IMR-90 (cell line): Measurements from ENCODE around the gene OSCP1. TPM values are rescaled to one million over a fixed set of nuclear protein-coding genes. Genes with fewer than 3 reads are reported as not detected.

Source experiments
- ATAC-seq: fragments of 200-7000 bp; cut with Tn5 transposase; 2 replicates; pipeline ENCODE4 v1.9.1; 2020; ENCODE audit warnings: low read depth, mild to moderate bottlenecking, moderate library complexity
- Bru-seq: library from RNA; stranded (reverse); fragments of 400-500 nt; gene quantifications from one replicate; lab custom pipeline; 2021; lab: Mats Ljungman, UMichigan
- BruChase-seq, 2 experiments: library from RNA; stranded (reverse); fragments of 400-500 nt; gene quantifications; one replicate each; lab custom pipeline; 2021; lab: Mats Ljungman, UMichigan
- BruUV-seq: library from RNA; stranded (reverse); fragments of 400-500 nt; replicated peaks from 2 replicates; lab custom pipeline; 2021; lab: Mats Ljungman, UMichigan
- CTCF ChIA-PET: fragments of 300-600 bp; formaldehyde crosslinking; extraction: SDS; loops from one replicate; lab custom pipeline; 2021; ENCODE audit warnings: antibody characterized with exemption; lab: Yijun Ruan, JAX
- POLR2A ChIA-PET: fragments of 300-600 bp; sonication (Branson Sonifier 250); formaldehyde crosslinking; loops from one replicate; lab custom pipeline; 2022; ENCODE audit warnings: antibody characterized with exemption; ENCODE audit not compliant: unreplicated experiment; lab: Charles Lee
- DNase-seq: peaks from one replicate; pipeline ENCODE4 v3.0.0; 2013
- H2AFZ ChIP-seq: replicated peaks from 2 replicates; pipeline ENCODE3; 2013; ENCODE audit warnings: low read length, mild to moderate bottlenecking; ENCODE audit not compliant: poor library complexity
- H2AK5ac ChIP-seq: 2 replicates; pipeline ENCODE4 v1.6.1; 2013; ENCODE audit warnings: low read depth, low read length, inconsistent platforms
- H2AK9ac ChIP-seq: replicated peaks from 2 replicates; pipeline ENCODE3; 2013; ENCODE audit warnings: mild to moderate bottlenecking, low read depth, low read length, moderate library complexity; ENCODE audit not compliant: poor library complexity
- H2BK120ac ChIP-seq: 2 replicates; pipeline ENCODE4 v1.6.1; 2013; ENCODE audit warnings: low read depth, low read length, inconsistent platforms
- H2BK15ac ChIP-seq: 3 replicates; pipeline ENCODE4 v1.6.1; 2013; ENCODE audit warnings: low read depth, low read length, inconsistent platforms
- H2BK20ac ChIP-seq: 2 replicates; pipeline ENCODE4 v1.6.1; 2013; ENCODE audit warnings: low read depth, mild to moderate bottlenecking, inconsistent platforms, low read length, moderate library complexity
- H2BK5ac ChIP-seq: 2 replicates; pipeline ENCODE4 v1.6.1; 2013; ENCODE audit warnings: mild to moderate bottlenecking, low read depth, low read length, inconsistent platforms; ENCODE audit not compliant: poor library complexity, severe bottlenecking
- H3K14ac ChIP-seq: replicated peaks from 2 replicates; pipeline ENCODE4 v1.6.1; 2013; ENCODE audit warnings: low read depth, low read length, inconsistent platforms
- H3K18ac ChIP-seq: 2 replicates; pipeline ENCODE4 v1.6.1; 2013; ENCODE audit warnings: low read depth, low read length, control low read depth
- H3K23ac ChIP-seq: 2 replicates; pipeline ENCODE4 v1.6.1; 2013; ENCODE audit warnings: low read depth, low read length, inconsistent platforms
- H3K27ac ChIP-seq: 2 replicates; pipeline ENCODE4 v1.5.1; 2013; ENCODE audit warnings: mild to moderate bottlenecking, control low read depth, low read length; ENCODE audit not compliant: insufficient read depth
- H3K27me3 ChIP-seq: 2 replicates; pipeline ENCODE4 v1.6.1; 2013; ENCODE audit warnings: low read length; ENCODE audit not compliant: control insufficient read depth, insufficient read depth
- H3K36me3 ChIP-seq: 2 replicates; pipeline ENCODE4 v1.6.1; 2013; ENCODE audit warnings: low read length, mixed read lengths; ENCODE audit not compliant: control insufficient read depth, insufficient read depth
- H3K4ac ChIP-seq: 2 replicates; pipeline ENCODE4 v1.6.1; 2013; ENCODE audit warnings: low read depth, low read length, inconsistent platforms
- H3K4me1 ChIP-seq: 2 replicates; pipeline ENCODE4 v1.6.1; 2013; ENCODE audit warnings: low read length, mixed read lengths; ENCODE audit not compliant: control insufficient read depth, insufficient read depth
- H3K4me2 ChIP-seq: 2 replicates; pipeline ENCODE4 v1.6.1; 2013; ENCODE audit warnings: low read depth, mild to moderate bottlenecking, control low read depth, low read length, moderate library complexity
- H3K4me3 ChIP-seq: 2 replicates; pipeline ENCODE4 v1.5.1; 2013; ENCODE audit warnings: low read depth, mild to moderate bottlenecking, control low read depth, low read length, moderate library complexity; ENCODE audit not compliant: insufficient read depth
- H3K56ac ChIP-seq: 2 replicates; pipeline ENCODE4 v1.6.1; 2013; ENCODE audit warnings: low read length, inconsistent platforms; ENCODE audit not compliant: insufficient read depth; ENCODE audit errors: extremely low read depth
- H3K79me1 ChIP-seq, 2 experiments: 2 replicates each; pipeline ENCODE4 v1.6.1; 2013; ENCODE audit warnings: low read length in 2 of 2, inconsistent platforms in 1 of 2, low read depth in 1 of 2
- H3K9ac ChIP-seq: 2 replicates; pipeline ENCODE4 v1.6.1; 2013; ENCODE audit warnings: low read depth, low read length, control low read depth
- H3K9me1 ChIP-seq: 2 replicates; pipeline ENCODE4 v1.6.1; 2013; ENCODE audit warnings: low read length, inconsistent platforms; ENCODE audit not compliant: insufficient read depth
- H3K9me3 ChIP-seq: 2 replicates; pipeline ENCODE4 v1.6.1; 2013; ENCODE audit warnings: low read length; ENCODE audit not compliant: control insufficient read depth, insufficient read depth
- H4K20me1 ChIP-seq: 2 replicates; pipeline ENCODE4 v1.6.1; 2013; ENCODE audit warnings: low read length, inconsistent platforms; ENCODE audit not compliant: insufficient read depth
- H4K5ac ChIP-seq: 2 replicates; pipeline ENCODE4 v1.6.1; 2013; ENCODE audit warnings: mild to moderate bottlenecking, low read depth, low read length, control low read depth
- H4K8ac ChIP-seq, 2 experiments: 2 replicates each; pipeline ENCODE4 v1.6.1; 2013; ENCODE audit warnings: low read depth in 2 of 2, low read length in 2 of 2, control low read depth in 1 of 2, inconsistent platforms in 1 of 2
- H4K91ac ChIP-seq: 2 replicates; pipeline ENCODE4 v1.6.1; 2013; ENCODE audit warnings: low read depth, low read length, inconsistent platforms; ENCODE audit not compliant: insufficient read depth
- CEBPB ChIP-seq: IDR thresholded peaks from 2 replicates; pipeline ENCODE4 v1.6.1; 2012; ENCODE audit warnings: low read depth, low read length, improper control_type of control experiment
- FOS ChIP-seq: fragments of 150-350 bp; IDR thresholded peaks from 2 replicates; pipeline ENCODE4 v1.6.1; 2016; ENCODE audit warnings: low read depth, low read length
- MAZ ChIP-seq: IDR thresholded peaks from 2 replicates; pipeline ENCODE4 v1.6.1; 2012; ENCODE audit warnings: low read depth, mild to moderate bottlenecking, low read length, improper control_type of control experiment, moderate library complexity, borderline replicate concordance
- MXI1 ChIP-seq: IDR thresholded peaks from 2 replicates; pipeline ENCODE4 v1.6.1; 2012; ENCODE audit warnings: low read depth, mild to moderate bottlenecking, low read length, moderate library complexity, borderline replicate concordance
- POLR2A ChIP-seq: IDR thresholded peaks from 2 replicates; pipeline ENCODE4 v1.6.1; 2012; ENCODE audit warnings: mild to moderate bottlenecking, low read depth, low read length
- RAD21 ChIP-seq: IDR thresholded peaks from 2 replicates; pipeline ENCODE4 v1.6.1; 2012; ENCODE audit warnings: low read length, improper control_type of control experiment
- WGBS, 2 experiments: methylation state at CpG; one replicate each; pipeline versions ENCODE4 v1.1.5 to v1.1.7; 2013; ENCODE audit warnings: missing lambda C conversion rate in 2 of 2; ENCODE audit not compliant: insufficient read length in 1 of 2; ENCODE audit errors: extremely low coverage in 2 of 2; 5-methylcytosine and 5-hydroxymethylcytosine counted together
- dilution Hi-C: fragments of 300-500 bp; cut with HindIII; formaldehyde crosslinking; loops from one replicate; pipeline ENCODE4 v1.14.3; 2018; ENCODE audit warnings: low sequenced_read_pairs; ENCODE audit not compliant: unreplicated experiment
- in situ Hi-C: fragments of 300-500 bp; cut with MboI; formaldehyde crosslinking; loops from 3 replicates; pipeline ENCODE4 v1.14.3; 2019; ENCODE audit warnings: low sequenced_read_pairs, inconsistent platforms, mixed read lengths
- intact Hi-C: fragments of 100-400 bp; cut with micrococcal nuclease; formaldehyde crosslinking; loops from 2 replicates; pipeline ENCODE4 v1.10.0; 2022
- long read RNA-seq: library from polyadenylated mRNA; unstranded; transcript quantifications from one replicate; pipeline ENCODE4 v2.0.0, GENCODE V29; 2021; ENCODE audit not compliant: unreplicated experiment
- polyA plus RNA-seq, 3 experiments: library from polyadenylated mRNA; depleted of rRNA; stranded (reverse); fragments of >200 nt; gene quantifications; 2 replicates each; pipeline ENCODE4 v1.2.3, GENCODE V29; 2012; ENCODE audit warnings: low replicate concordance in 1 of 3
- total RNA-seq: library from RNA; depleted of rRNA; stranded (reverse); fragments of >200 nt; gene quantifications from 2 replicates; pipeline ENCODE4 v1.2.3, GENCODE V29; 2012; rRNA removed
- TF ChIP-seq, protein P1 (sequence below): conservative IDR thresholded peaks from 2 replicates; pipeline ENCODE4 v1.5.1; 2012; ENCODE audit warnings: mild to moderate bottlenecking, low read depth, low read length, improper control_type of control experiment
- TF ChIP-seq, protein P2 (sequence below): fragments of 150-350 bp; IDR thresholded peaks from 2 replicates; pipeline ENCODE4 v1.6.1; 2017; ENCODE audit warnings: mild to moderate bottlenecking, antibody characterized with exemption, low read length, low read depth

The OSCP1 gene, protein sequence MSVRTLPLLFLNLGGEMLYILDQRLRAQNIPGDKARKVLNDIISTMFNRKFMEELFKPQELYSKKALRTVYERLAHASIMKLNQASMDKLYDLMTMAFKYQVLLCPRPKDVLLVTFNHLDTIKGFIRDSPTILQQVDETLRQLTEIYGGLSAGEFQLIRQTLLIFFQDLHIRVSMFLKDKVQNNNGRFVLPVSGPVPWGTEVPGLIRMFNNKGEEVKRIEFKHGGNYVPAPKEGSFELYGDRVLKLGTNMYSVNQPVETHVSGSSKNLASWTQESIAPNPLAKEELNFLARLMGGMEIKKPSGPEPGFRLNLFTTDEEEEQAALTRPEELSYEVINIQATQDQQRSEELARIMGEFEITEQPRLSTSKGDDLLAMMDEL
- total RNA-seq (9.4 and 11.8 TPM in 2 replicates), polyA plus RNA-seq (2012; rRNA removed) (6.3 and 7.8 TPM in 2 replicates), Bru-seq, nascent RNA (percentile 42 among the genes with signal in this experiment), BruChase-seq, experiment 1, labeled RNA remaining after a 6-hour chase (percentile 48 among the genes with signal in this experiment), BruChase-seq, experiment 2, labeled RNA remaining after a 2-hour chase (percentile 35 among the genes with signal in this experiment)
- polyA plus RNA-seq (2012; cell fraction: cytosol; rRNA removed), result 5.9 and 6.6 TPM in 2 replicates
- polyA plus RNA-seq (2012; cell fraction: nucleus; rRNA removed; ENCODE audit: low replicate concordance), result 2.3 and 4.8 TPM in 2 replicates
- long read RNA-seq, partial matches to known transcripts, result 0 of 5 reads
- long read RNA-seq, other reads (novel, unspliced or antisense), result 1 of 5 reads

DNA sequence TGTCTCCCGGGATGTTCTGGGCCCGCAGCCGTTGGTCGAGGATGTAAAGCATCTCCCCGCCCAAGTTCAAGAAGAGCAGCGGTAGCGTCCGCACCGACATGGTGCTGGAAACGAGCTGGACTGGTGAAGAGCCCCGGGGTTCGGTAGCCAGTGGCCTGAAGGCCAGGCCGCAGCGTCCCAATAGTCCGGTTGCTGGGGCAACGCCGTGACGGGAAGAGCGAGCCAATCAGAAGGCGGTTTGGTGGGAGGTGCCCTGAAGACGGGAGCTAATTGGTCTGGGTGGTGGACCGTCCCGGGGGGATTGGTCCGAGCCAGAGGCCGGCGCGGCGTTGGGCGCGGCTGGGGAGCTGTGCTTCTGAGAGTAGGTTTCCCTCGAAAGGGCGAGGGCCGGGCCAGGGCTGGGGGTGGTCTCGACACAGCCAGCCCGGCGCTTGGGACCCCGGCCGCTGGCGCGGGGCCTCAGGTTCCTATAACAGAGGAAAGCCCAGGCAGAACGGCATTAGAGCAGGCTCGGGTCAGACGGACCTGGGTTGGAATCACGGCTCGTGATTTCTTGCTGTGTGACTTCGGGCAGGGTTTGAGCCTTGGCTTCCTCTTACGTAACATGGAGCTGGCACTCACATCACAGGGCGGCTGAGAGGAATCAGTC lies at the start of gene OSCP1:
OSCP1 (minus strand) TSS at position 182 of the 649 bp plus-strand sequence; CDS start at position 100, 82 bp downstream.
- H2BK5ac ChIP-seq, result peak within 1 kb of the TSS; percentile 75
- peak within 1 kb of the TSS; percentile 32 for H2AK5ac ChIP-seq
- H4K5ac ChIP-seq, result peak within 1 kb of the TSS; percentile 94
- H3K36me3 ChIP-seq, result peaks cover 6% of the 10 kb centered on the region
- H3K18ac ChIP-seq, result peak within 1 kb of the TSS; percentile 6; the same call in 1 of the 2 replicates
- H4K8ac ChIP-seq, result peak within 1 kb of the TSS; percentile 92 to 99
- ChIA-PET CTCF (interaction anchor here (0.9 to 2.0 kb wide), 2 partner anchors 10 to 31 kb away, joined by 3 to 4 read pairs; no protein-coding TSS in a partner anchor), POLR2A (no interaction called here)
- no peaks in the 10 kb centered on the region for H3K27me3 ChIP-seq
- H3K27ac ChIP-seq, result peak within 1 kb of the TSS; percentile 81
- TF ChIP-seq, protein P1, sequence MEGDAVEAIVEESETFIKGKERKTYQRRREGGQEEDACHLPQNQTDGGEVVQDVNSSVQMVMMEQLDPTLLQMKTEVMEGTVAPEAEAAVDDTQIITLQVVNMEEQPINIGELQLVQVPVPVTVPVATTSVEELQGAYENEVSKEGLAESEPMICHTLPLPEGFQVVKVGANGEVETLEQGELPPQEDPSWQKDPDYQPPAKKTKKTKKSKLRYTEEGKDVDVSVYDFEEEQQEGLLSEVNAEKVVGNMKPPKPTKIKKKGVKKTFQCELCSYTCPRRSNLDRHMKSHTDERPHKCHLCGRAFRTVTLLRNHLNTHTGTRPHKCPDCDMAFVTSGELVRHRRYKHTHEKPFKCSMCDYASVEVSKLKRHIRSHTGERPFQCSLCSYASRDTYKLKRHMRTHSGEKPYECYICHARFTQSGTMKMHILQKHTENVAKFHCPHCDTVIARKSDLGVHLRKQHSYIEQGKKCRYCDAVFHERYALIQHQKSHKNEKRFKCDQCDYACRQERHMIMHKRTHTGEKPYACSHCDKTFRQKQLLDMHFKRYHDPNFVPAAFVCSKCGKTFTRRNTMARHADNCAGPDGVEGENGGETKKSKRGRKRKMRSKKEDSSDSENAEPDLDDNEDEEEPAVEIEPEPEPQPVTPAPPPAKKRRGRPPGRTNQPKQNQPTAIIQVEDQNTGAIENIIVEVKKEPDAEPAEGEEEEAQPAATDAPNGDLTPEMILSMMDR, result no peak
- TF ChIP-seq CEBPB (peak; percentile 85), MAZ (peak; percentile 49; the same call in 1 of the 2 replicates), MXI1 (peak; percentile 81), POLR2A (peak; percentile 93), RAD21 (no peak), FOS (peak; percentile 30; the same call in 1 of the 2 replicates)
- TF ChIP-seq, protein P2, sequence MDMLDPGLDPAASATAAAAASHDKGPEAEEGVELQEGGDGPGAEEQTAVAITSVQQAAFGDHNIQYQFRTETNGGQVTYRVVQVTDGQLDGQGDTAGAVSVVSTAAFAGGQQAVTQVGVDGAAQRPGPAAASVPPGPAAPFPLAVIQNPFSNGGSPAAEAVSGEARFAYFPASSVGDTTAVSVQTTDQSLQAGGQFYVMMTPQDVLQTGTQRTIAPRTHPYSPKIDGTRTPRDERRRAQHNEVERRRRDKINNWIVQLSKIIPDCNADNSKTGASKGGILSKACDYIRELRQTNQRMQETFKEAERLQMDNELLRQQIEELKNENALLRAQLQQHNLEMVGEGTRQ, result no peak
- peak; percentile 99 for ATAC-seq
- peak within 1 kb of the TSS; percentile 100 for H2AFZ ChIP-seq
- H3K4me2 ChIP-seq, result peak within 1 kb of the TSS; percentile 89
- peak; percentile 95 for DNase-seq
- H3K9me1 ChIP-seq, result no peaks in the 10 kb centered on the region
- H3K14ac ChIP-seq, result peak within 1 kb of the TSS; percentile 83
- no peaks in the 10 kb centered on the region for H4K20me1 ChIP-seq
- 0 out of 3 replicates have a peak within 1 kb of the TSS, but pooled peaks have one; percentile 27 for H2BK15ac ChIP-seq
- BruUV-seq, result no TSS peak
- in situ Hi-C loops (loop anchor here (25.0 kb wide), 1 partner anchor 1562 kb away; the partner anchor contains the start of genes FHL3 and UTP11), dilution Hi-C loops (no loop called here), intact Hi-C loops (no loop called here)
- peaks cover 2% of the 10 kb centered on the region; the same call in 1 of the 2 replicates for H3K4me1 ChIP-seq
- H3K4ac ChIP-seq, result peak within 1 kb of the TSS; percentile 88
- 0 out of 2 replicates have a peak within 1 kb of the TSS, but pooled peaks have one; percentile 8 for H2BK120ac ChIP-seq
- no peaks in the 10 kb centered on the region for H3K9me3 ChIP-seq
- H3K9ac ChIP-seq, result peak within 1 kb of the TSS; percentile 88
- H3K4me3 ChIP-seq, result peak within 1 kb of the TSS; percentile 72
- peak within 1 kb of the TSS; percentile 18 for H4K91ac ChIP-seq
- peaks cover 0 to 11% of the 10 kb centered on the region in 2 experiments; a peak in 2 of 4 replicates for H3K79me1 ChIP-seq
- WGBS, 2 experiments, result 0% methylated on average over 23 of the region's 48 CpGs; no CpG with 5 or more reads in 1 of the 2 experiments
- peak within 1 kb of the TSS; percentile 95 for H2AK9ac ChIP-seq
- peak within 1 kb of the TSS; percentile 83 for H3K56ac ChIP-seq
- H2BK20ac ChIP-seq, result no peak within 1 kb of the TSS
- H3K23ac ChIP-seq, result peak within 1 kb of the TSS; percentile 69
